Transverse colon (tissue), 4 donors: ENCODE results near the gene LAMA3.

Source experiments
- CTCF ChIP-seq, 5 experiments: fragments of 200-600 bp in 3 of 5; fragments of 450-650 bp in 2 of 5; sonication (generic) in 3 of 5; IDR thresholded peaks; 1 replicate in 2 of 5; 2 replicates in 3 of 5; pipeline ENCODE4 v1.5.1; 2016 to 2017; ENCODE audit warnings: antibody characterized with exemption in 5 of 5, inconsistent platforms in 3 of 5, mild to moderate bottlenecking in 2 of 5, moderate library complexity in 1 of 5
- POLR2AphosphoS5 ChIP-seq, 3 donors: sonication (generic); formaldehyde crosslinking; IDR thresholded peaks; one replicate each; pipeline ENCODE4 v1.6.1; 2016; ENCODE audit warnings: antibody characterized with exemption in 3 of 3

GRCh38 chr18:23798249-23798648 is 109.0 kb downstream of the LAMA3 start:
- TF ChIP-seq CTCF (IDR thresholded peaks at IDR 0.05) = no peak
- no peak for TF ChIP-seq POLR2AphosphoS5 (IDR thresholded peaks at IDR 0.05)
